CD4-positive, alpha-beta memory T cell (primary cell): ENCODE measurements around the gene MRM1. TPM values are rescaled to one million over a fixed set of nuclear protein-coding genes. Genes with fewer than 3 reads are reported as not detected.
"Not testable (repeated sequence)": the region's sequence is repeated elsewhere in the genome, so short reads cannot be mapped to it uniquely, and the experiment has no call there.

Experiments used
- CTCF ChIA-PET: fragments of 350-600 bp; sonication (Branson Sonifier 250); formaldehyde crosslinking; loops from one replicate; lab custom pipeline; 2021; ENCODE audit warnings: inconsistent platforms; ENCODE audit not compliant: partially characterized antibody; lab: Charles Lee
- POLR2A ChIA-PET: fragments of 350-600 bp; sonication (Branson Sonifier 250); formaldehyde crosslinking; loops from one replicate; lab custom pipeline; 2021; ENCODE audit not compliant: partially characterized antibody; lab: Charles Lee
- DNase-seq, 5 donors: peaks; one replicate each; pipeline versions ENCODE4 v3.0.0 to v3.0.0-alpha.2; 2020 to 2022; ENCODE audit warnings: mixed read lengths in 1 of 5
- H3K27ac ChIP-seq: one replicate; pipeline ENCODE4 v1.7.0; 2013; ENCODE audit warnings: low read depth, low read length
- H3K27me3 ChIP-seq: 2 replicates; pipeline ENCODE4 v1.7.0; 2013; ENCODE audit warnings: mild to moderate bottlenecking, low read length, moderate library complexity; ENCODE audit not compliant: insufficient read depth
- H3K36me3 ChIP-seq: 2 replicates; pipeline ENCODE4 v1.7.0; 2013; ENCODE audit warnings: mild to moderate bottlenecking, low read length, moderate library complexity; ENCODE audit not compliant: insufficient read depth
- H3K4me1 ChIP-seq: 2 replicates; pipeline ENCODE4 v1.7.0; 2013; ENCODE audit warnings: mild to moderate bottlenecking, low read length, moderate library complexity; ENCODE audit not compliant: insufficient read depth
- H3K4me3 ChIP-seq, 2 donors: one replicate each; pipeline ENCODE4 v1.7.0; 2013; ENCODE audit warnings: low read length in 2 of 2, mild to moderate bottlenecking in 1 of 2
- H3K9me3 ChIP-seq, 2 donors: one replicate each; pipeline ENCODE4 v1.7.0; 2013; ENCODE audit warnings: low read length in 2 of 2, control low read depth in 1 of 2; ENCODE audit not compliant: control insufficient read depth in 1 of 2
- H3K27ac Mint-ChIP-seq, 7 donors: one replicate each; pipeline ENCODE4 v1.8.0; 2020 to 2021; ENCODE audit warnings: mixed read lengths in 7 of 7, mild to moderate bottlenecking in 6 of 7, inconsistent platforms in 3 of 7, moderate library complexity in 3 of 7
- H3K27me3 Mint-ChIP-seq, 2 donors: one replicate each; pipeline ENCODE4 v1.8.0; 2020 to 2021; ENCODE audit warnings: mixed read lengths in 2 of 2
- H3K36me3 Mint-ChIP-seq, 2 donors: one replicate each; pipeline ENCODE4 v1.8.0; 2020 to 2021; ENCODE audit warnings: mixed read lengths in 2 of 2, inconsistent platforms in 1 of 2, mild to moderate bottlenecking in 1 of 2
- H3K4me1 Mint-ChIP-seq, 4 donors: one replicate each; pipeline ENCODE4 v1.8.0; 2020 to 2021; ENCODE audit warnings: mixed read lengths in 4 of 4, mild to moderate bottlenecking in 1 of 4
- H3K4me3 Mint-ChIP-seq, 8 donors: one replicate each; pipeline ENCODE4 v1.8.0; 2020 to 2021; ENCODE audit warnings: mixed read lengths in 8 of 8, mild to moderate bottlenecking in 7 of 8, moderate library complexity in 6 of 8, inconsistent platforms in 3 of 8
- H3K9me3 Mint-ChIP-seq, 8 donors: one replicate each; pipeline ENCODE4 v1.8.0; 2020 to 2021; ENCODE audit warnings: mixed read lengths in 8 of 8, mild to moderate bottlenecking in 5 of 8, inconsistent platforms in 3 of 8, moderate library complexity in 1 of 8
- intact Hi-C: fragments of 100-400 bp; cut with micrococcal nuclease; formaldehyde crosslinking; loops from one replicate; pipeline ENCODE4 v1.15.1; 2023
- polyA plus RNA-seq, 2 donors: library from polyadenylated mRNA; unstranded; fragments of 300-500 nt; fragmentation: Illumina TruSeq; gene quantifications; one replicate each; pipeline ENCODE4 v1.2.3, GENCODE V29; 2021
- total RNA-seq, 2 experiments: library from RNA; stranded (reverse); gene quantifications; one replicate each; pipeline ENCODE4 v1.2.3, GENCODE V29; 2021

The MRM1 gene
- total and polyA plus RNA-seq, 4 experiments from 2014 or later, result 1.7 to 13.3 (median 8.1) TPM

DNA sequence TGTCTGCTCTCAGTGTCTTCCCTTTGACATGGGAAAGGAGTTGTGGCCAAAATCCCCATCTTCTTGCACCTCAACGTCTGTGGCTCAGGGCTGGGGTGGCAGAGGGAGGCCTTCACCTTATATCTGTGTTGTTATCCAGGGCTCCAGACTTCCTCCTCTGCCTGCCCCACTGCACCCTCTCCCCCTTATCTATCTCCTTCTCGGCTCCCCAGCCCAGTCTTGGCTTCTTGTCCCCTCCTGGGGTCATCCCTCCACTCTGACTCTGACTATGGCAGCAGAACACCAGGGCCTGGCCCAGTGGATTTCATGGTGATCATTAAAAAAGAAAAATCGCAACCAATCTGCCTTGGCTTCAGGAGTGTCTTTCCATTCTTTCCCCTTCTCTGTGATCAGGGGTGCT lies 918 bp upstream of the MRM1 start:
- Mint-ChIP-seq H3K9me3 (no peaks in the 10 kb centered on the region), H3K4me1 (peaks cover 21 to 37% (median 29%) of the 10 kb centered on the region in 4 donors), H3K36me3 (peaks cover 0 to 9% of the 10 kb centered on the region in 2 donors), H3K27ac (peak overlapping the region; percentile 89 to 97 (median 94)), H3K4me3 (peak overlapping the region; percentile 84 to 95 (median 93)), H3K27me3 (no peaks in the 10 kb centered on the region)
- no peaks in the 10 kb centered on the region for H3K27me3 ChIP-seq
- no peak for DNase-seq
- no peaks in the 10 kb centered on the region for H3K36me3 ChIP-seq
- intact Hi-C loops, result loop anchor here (2.0 to 10.0 kb wide), 2 partner anchors 114 to 344 kb away; partner anchors contain the start of genes AATF and ZNHIT3
- H3K4me3 ChIP-seq, result peak overlapping the region in 1 of 2 donors; percentile 86
- H3K27ac ChIP-seq, result peak overlapping the region; percentile 74
- POLR2A ChIA-PET, result interaction anchor here (0.5 to 4.4 kb wide), 7 partner anchors 9 to 697 kb away, joined by 3 to 45 read pairs (median 12); partner anchors contain the start of genes DHRS11, GGNBP2, MYO19 and PIGW
- no peaks in the 10 kb centered on the region for H3K9me3 ChIP-seq
- CTCF ChIA-PET, result interaction anchor here (1.5 to 4.6 kb wide), 6 partner anchors 9 to 640 kb away, joined by 3 to 62 read pairs (median 20); partner anchors contain the start of genes DHRS11, MYO19 and PIGW
- H3K4me1 ChIP-seq, result peaks cover 29% of the 10 kb centered on the region

DNA sequence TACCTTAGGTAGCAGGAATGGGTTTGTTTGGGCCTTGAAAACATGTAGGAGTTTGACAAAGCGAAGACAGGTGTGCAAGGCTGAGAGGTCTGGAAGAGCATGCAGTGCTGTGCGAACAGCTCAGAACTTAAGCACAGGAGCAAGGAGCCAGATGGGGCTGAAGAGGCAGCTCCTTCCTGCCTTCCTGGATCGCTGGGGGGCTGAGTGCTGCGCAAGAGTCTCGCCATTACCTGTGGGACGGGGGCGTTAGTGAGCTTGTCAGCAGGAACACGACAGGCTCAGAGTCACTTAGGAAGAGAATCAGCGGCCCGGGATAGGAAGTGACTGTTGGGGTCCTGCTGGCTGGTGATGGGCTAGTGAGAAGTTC lies 464 bp upstream of the MRM1 start:
- peak overlapping the region; percentile 89 to 97 (median 94) for H3K27ac Mint-ChIP-seq
- Histone ChIP-seq H3K27me3 (no peaks in the 10 kb centered on the region), H3K4me1 (peaks cover 33% of the 10 kb centered on the region), H3K27ac (peak overlapping the region; percentile 74), H3K4me3 (peak overlapping the region; percentile 76 to 86), H3K9me3 (no peaks in the 10 kb centered on the region), H3K36me3 (no peaks in the 10 kb centered on the region)
- DNase-seq, result no peak
- ChIA-PET CTCF (interaction anchor here (0.6 to 4.6 kb wide), 15 partner anchors 10 to 859 kb away, joined by 3 to 62 read pairs (median 8); partner anchors contain the start of genes DHRS11, MYO19 and PIGW), POLR2A (interaction anchor here (0.5 to 4.4 kb wide), 9 partner anchors 9 to 1008 kb away, joined by 3 to 45 read pairs (median 9); partner anchors contain the start of genes DHRS11, GGNBP2, MYO19 and PIGW)
- H3K9me3 Mint-ChIP-seq, result no peaks in the 10 kb centered on the region
- intact Hi-C loops, result loop anchor here (1.0 to 10.0 kb wide), 5 partner anchors 10 to 344 kb away; partner anchors contain the start of genes AATF, DHRS11, GGNBP2 and ZNHIT3
- no peaks in the 10 kb centered on the region for H3K27me3 Mint-ChIP-seq
- peak overlapping the region; percentile 84 to 95 (median 93) for H3K4me3 Mint-ChIP-seq
- H3K36me3 Mint-ChIP-seq, result peaks cover 3 to 10% of the 10 kb centered on the region in 2 donors
- H3K4me1 Mint-ChIP-seq, result peaks cover 25 to 42% (median 33%) of the 10 kb centered on the region in 4 donors

DNA sequence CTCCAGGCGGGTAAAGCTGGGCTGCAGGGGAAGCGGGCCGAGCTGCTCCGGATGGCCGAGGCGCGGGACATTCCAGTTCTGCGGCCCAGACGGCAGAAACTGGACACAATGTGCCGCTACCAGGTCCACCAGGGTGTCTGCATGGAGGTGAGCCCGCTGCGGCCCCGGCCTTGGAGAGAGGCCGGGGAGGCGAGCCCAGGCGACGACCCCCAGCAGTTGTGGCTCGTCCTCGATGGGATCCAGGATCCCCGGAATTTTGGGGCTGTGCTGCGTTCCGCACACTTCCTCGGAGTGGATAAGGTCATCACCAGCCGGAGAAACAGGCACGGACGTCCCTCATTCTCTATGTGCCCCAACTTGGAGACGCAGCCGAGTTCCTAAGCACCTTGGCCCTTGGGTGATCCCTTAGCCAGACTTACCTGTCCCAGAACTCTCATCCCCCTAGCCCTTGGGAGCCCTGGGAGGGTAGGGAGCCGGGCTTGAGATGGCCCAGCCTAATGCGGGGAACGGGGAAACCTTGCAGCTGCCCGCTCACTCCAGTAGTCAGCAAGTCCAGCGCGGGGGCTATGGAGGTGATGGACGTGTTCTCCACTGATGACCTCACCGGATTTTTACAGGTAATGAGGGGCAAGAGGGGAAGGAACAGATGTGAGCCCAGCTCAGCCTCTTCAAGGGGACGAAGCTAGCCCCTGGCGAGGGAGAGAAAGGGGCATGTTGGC lies 806 bp downstream of the MRM1 start:
- no peaks in the 10 kb centered on the region for H3K27me3 Mint-ChIP-seq
- Histone ChIP-seq H3K4me1 (peaks cover 34% of the 10 kb centered on the region), H3K27ac (peak overlapping the region; percentile 74), H3K4me3 (peak overlapping the region; percentile 76 to 86), H3K36me3 (no peaks in the 10 kb centered on the region), H3K27me3 (no peaks in the 10 kb centered on the region), H3K9me3 (no peaks in the 10 kb centered on the region)
- POLR2A ChIA-PET, result interaction anchor here (0.5 to 4.4 kb wide), 11 partner anchors 11 to 866 kb away, joined by 3 to 45 read pairs (median 5); partner anchors contain the start of genes DHRS11, GGNBP2, MYO19 and PIGW
- DNase-seq, result peak in 2 of 5 donors; percentile 8 to 14
- intact Hi-C loops, result loop anchor here (2.0 to 10.0 kb wide), 2 partner anchors 25 to 343 kb away; partner anchors contain the start of gene AATF
- peaks cover 6 to 12% of the 10 kb centered on the region in 2 donors for H3K36me3 Mint-ChIP-seq
- H3K27ac Mint-ChIP-seq, result peak overlapping the region; percentile 50 to 89 (median 79)
- CTCF ChIA-PET, result interaction anchor here (0.7 to 4.6 kb wide), 38 partner anchors 9 to 795 kb away, joined by 3 to 62 read pairs (median 4); partner anchors contain the start of genes C17orf78, DHRS11, MYO19 and PIGW
- H3K4me3 Mint-ChIP-seq, result peak overlapping the region; percentile 84 to 95 (median 93)
- H3K9me3 Mint-ChIP-seq, result no peaks in the 10 kb centered on the region
- peaks cover 27 to 45% (median 36%) of the 10 kb centered on the region in 4 donors for H3K4me1 Mint-ChIP-seq

DNA sequence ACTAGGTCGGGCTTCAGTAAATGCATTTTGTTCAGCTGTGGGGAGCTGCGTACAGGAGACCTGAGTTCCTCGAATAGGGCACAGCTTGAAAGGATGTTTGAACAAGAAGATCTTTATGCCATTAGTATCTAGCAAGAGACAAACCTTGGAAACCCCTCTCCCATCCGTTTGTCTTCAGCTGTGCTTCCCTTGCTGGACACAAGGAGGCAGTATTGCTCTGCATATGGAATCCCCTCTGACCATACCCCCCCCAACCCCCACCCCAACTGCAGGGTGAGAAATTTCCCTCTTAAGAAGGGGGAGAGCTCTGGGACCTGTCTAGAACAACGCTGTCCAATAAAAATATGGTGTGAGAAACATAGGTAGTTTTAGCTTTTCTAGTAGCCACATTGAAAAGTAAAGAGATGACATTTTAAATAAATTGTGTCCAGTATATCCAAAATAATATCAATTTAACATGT lies 1.6 kb downstream of the MRM1 start:
- Mint-ChIP-seq H3K4me3 (peak overlapping the region; percentile 84 to 95 (median 93)), H3K9me3 (no peaks in the 10 kb centered on the region), H3K27me3 (no peaks in the 10 kb centered on the region), H3K36me3 (peaks cover 8 to 12% of the 10 kb centered on the region in 2 donors), H3K27ac (peak overlapping the region; percentile 23 to 89 (median 72)), H3K4me1 (peaks cover 27 to 49% (median 37%) of the 10 kb centered on the region in 4 donors)
- DNase-seq, result peak; percentile 61 to 82 (median 64)
- ChIA-PET POLR2A (interaction anchor here (0.6 to 4.4 kb wide), 7 partner anchors 11 to 359 kb away, joined by 3 to 45 read pairs (median 12); partner anchors contain the start of genes DHRS11, GGNBP2, MYO19 and PIGW), CTCF (interaction anchor here (0.6 to 4.6 kb wide), 35 partner anchors 12 to 773 kb away, joined by 3 to 62 read pairs (median 4); partner anchors contain the start of genes C17orf78, DHRS11, MYO19 and PIGW)
- Histone ChIP-seq H3K36me3 (no peaks in the 10 kb centered on the region), H3K4me3 (peak overlapping the region; percentile 76 to 86), H3K9me3 (no peaks in the 10 kb centered on the region), H3K27ac (no peak overlapping the region), H3K4me1 (peaks cover 34% of the 10 kb centered on the region), H3K27me3 (no peaks in the 10 kb centered on the region)
- intact Hi-C loops, result loop anchor here (1.0 to 10.0 kb wide), 4 partner anchors 24 to 770 kb away; partner anchors contain the start of gene AATF

DNA sequence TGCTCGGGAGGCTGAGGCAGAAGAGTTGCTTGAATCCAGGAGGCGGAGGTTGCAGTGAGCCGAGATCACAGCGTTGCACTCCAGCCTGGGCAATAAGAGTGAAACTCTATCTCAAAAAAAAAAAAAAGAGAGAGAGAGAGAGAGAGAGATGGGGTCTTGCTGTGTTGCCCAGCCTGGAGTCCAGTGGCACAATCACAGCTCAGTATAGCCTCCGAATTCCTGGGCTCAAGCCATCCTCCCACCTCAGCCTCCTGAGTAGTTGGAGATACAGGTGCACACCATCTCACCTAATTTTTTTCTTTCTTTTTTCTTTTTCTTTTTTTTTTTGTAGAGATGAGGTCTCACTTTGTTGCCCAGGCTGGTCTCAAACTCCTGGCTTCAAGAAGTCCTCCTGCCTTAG lies 3.6 kb downstream of the MRM1 start:
- H3K36me3 ChIP-seq, POLR2A ChIA-PET, H3K27ac ChIP-seq, H3K4me3 ChIP-seq, H3K27ac Mint-ChIP-seq, H3K9me3 Mint-ChIP-seq, H3K27me3 ChIP-seq, H3K27me3 Mint-ChIP-seq, DNase-seq, H3K9me3 ChIP-seq, H3K4me3 Mint-ChIP-seq: not testable (repeated sequence)
- H3K4me1 Mint-ChIP-seq, result peaks cover 28 to 60% (median 40%) of the 10 kb centered on the region in 4 donors
- intact Hi-C loops, result loop anchor here (10.0 kb wide), 1 partner anchor 340 kb away; the partner anchor contains the start of gene AATF
- H3K36me3 Mint-ChIP-seq, result peaks cover 12% of the 10 kb centered on the region in 2 donors
- CTCF ChIA-PET, result interaction anchor here (1.2 to 4.6 kb wide), 2 partner anchors 442 to 635 kb away, joined by 3 to 62 read pairs; no protein-coding TSS in a partner anchor
- H3K4me1 ChIP-seq, result peaks cover 38% of the 10 kb centered on the region

DNA sequence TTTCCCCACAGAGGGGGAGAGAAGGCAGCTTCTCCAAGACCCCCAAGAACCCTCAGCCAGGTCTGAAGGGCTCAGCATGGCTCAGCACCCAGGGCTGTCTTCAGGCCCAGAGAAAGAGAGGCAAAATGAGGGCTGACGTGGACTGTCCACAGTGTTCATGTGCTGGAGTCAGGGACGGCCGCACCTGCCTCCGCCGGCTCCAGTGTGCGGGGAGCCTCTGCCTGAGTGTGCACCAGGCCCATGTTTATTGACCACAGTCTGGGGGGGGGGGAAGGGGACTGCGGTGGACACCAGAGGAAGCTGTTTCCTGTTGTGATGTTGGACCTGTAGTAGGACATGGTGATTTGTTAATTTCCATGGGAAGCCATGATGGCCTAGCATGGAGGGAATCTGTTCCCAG lies 6.9 kb downstream of the MRM1 start:
- intact Hi-C loops, result loop anchor here (10.0 kb wide), 1 partner anchor 337 kb away; the partner anchor contains the start of gene AATF
- Mint-ChIP-seq H3K27ac (no peak overlapping the region), H3K9me3 (no peaks in the 10 kb centered on the region), H3K4me1 (peaks cover 16 to 40% (median 24%) of the 10 kb centered on the region in 4 donors), H3K4me3 (no peak overlapping the region), H3K27me3 (no peaks in the 10 kb centered on the region), H3K36me3 (peaks cover 6 to 12% of the 10 kb centered on the region in 2 donors)
- no peaks in the 10 kb centered on the region for H3K27me3 ChIP-seq
- H3K27ac ChIP-seq, result no peak overlapping the region
- CTCF ChIA-PET, result no interaction called here
- H3K9me3 ChIP-seq, result no peaks in the 10 kb centered on the region
- H3K36me3 ChIP-seq, result no peaks in the 10 kb centered on the region
- peaks cover 20% of the 10 kb centered on the region for H3K4me1 ChIP-seq
- POLR2A ChIA-PET, result no interaction called here
- H3K4me3 ChIP-seq, result no peak overlapping the region
- DNase-seq, result no peak
